Measurements from ENCODE around the gene AGK. TPM values are rescaled to one million over a fixed set of nuclear protein-coding genes. Genes with fewer than 3 reads are reported as not detected.
A peak's percentile ranks its signal among the peaks of the same experiment; 100 is the strongest.
"Not testable (repeated sequence)": the region's sequence is repeated elsewhere in the genome, so short reads cannot be mapped to it uniquely, and the experiment has no call there.

Gene AGK
- total RNA-seq, 1 experiment from 2014 or later: 43.2 TPM

DNA sequence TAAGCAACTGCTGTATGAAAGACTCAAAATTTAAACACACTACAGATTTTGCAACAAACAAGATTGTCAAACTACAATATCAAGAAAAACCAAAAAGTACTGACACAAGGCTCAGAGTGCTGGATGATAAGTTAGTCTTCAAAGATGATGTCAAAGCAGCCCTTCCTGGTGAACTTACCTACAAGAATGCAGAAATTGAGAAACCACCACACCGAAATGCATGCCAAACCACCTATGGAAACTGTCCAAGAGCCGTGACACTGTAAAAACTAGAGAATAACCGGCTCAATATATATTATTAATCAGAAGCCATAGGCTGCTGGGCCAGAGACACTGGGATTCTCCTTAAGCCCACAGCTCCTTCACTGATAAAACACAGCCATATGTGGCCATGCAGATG, 125.4 kb downstream of the AGK start:
- peak; percentile 37 for DNase-seq (ENCODE audit: low spot score)

DNA sequence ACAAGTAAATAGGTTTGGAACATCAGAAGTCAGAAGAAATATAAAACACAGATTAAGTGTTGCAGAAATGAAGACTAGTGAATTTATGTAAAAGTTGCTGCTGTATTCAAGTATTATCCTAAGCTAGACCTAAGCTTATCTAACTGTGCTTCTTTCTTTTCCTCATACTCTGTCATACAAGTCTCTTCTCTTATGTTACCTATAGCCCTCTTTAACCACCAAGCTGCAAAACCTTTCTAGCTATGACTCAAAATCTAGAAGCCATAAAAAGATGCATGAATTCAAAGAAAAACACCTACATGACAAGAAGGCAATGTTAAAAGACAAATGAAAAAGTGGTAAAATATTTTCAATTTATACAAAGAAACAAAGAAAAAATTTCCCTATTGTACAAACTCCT, 127.8 kb downstream of the AGK start:
- no peak for DNase-seq (ENCODE audit: low spot score)

DNA sequence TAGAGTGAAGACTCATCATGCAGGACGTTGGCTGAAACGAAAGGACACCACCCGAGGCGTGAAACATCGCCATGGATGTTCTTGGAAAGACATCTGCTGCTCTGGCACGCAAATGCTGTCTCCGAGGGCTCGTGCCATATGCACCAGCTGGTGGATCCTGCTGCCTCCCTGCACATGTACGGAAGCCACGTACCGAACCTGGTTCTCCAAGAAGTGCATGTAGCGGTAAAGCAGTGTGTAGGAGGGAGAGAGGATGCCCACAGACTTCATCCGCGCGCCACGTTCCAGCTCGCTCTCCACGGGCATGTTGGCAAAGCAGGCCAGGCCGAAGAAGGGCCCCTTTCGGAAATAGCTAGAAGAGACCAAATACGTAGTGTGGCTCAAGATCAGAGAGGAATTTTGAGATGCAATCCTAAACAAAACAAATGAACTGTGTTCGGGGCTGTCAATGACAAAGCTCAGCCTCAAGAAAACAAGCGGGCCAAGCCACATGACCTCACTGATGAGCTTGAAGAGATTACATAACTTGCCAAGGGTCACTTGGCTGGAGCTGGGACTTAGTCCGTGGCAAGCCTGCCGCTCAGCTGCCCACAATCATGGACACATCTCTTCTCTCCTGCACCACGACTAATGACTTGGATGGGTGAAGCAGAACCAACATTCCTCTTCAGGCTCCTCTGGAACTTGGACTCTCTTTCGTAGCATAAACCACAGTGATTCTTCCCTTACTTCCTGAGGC, 134.2 kb downstream of the AGK start:
- no peak for DNase-seq (ENCODE audit: low spot score)

DNA sequence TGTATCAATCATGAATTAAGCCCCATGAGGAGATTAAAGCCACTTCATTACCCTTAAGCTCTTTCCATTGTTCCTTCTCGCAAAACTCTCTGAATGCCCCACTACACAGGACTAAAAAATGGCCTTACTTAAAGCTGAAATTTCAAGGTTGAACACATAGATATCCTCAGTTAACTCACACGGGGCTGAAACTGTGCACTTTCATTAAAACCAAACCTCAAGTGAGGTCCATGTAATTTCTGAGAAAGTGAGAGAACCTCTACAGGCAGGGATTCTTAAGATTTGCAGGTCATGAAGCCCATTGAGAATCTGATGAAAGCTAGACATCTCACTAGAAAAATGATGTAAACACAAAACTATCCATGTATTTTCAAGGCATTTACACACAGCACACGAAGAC, 134.9 kb downstream of the AGK start:
- DNase-seq (ENCODE audit: low spot score): no peak

DNA sequence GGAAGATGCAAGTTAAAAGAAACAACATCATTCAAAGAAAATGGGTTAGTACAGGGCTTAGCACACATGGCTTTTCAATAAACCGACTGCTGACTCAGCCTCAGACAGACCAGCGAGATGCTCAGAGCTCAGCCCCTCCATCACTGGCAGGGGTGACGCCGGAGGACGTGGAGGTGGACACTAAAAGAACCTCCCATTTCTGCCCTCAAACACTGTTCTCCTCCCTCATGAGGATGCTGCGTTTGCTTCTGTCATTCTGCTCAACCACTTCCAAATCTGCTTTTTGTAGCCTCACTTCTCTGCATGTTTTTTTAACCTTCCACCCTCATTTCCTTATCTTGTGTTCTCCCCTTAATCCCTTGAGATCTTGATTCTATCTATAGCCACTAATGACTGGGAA, 135.5 kb downstream of the AGK start:
- no peak for DNase-seq (ENCODE audit: low spot score)

DNA sequence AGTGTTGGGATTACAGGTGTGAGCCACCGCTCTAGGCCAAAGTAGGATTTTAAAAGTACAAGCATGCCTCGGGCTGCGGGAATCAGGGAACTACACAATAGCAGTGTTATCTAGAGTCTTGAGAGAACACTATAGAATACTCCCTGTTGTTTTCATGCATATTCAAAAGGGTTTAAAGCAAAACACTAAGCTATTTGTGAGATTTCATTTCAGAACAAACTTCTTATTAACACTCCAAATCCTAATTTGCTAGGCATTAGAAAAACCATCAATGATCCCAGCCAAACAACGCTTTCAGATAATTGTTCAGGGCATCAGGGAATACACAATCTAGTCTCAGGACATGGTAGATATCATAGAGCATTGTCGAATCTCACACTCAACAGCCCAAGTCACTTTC, 136.8 kb downstream of the AGK start:
- no peak for DNase-seq (ENCODE audit: low spot score)

DNA sequence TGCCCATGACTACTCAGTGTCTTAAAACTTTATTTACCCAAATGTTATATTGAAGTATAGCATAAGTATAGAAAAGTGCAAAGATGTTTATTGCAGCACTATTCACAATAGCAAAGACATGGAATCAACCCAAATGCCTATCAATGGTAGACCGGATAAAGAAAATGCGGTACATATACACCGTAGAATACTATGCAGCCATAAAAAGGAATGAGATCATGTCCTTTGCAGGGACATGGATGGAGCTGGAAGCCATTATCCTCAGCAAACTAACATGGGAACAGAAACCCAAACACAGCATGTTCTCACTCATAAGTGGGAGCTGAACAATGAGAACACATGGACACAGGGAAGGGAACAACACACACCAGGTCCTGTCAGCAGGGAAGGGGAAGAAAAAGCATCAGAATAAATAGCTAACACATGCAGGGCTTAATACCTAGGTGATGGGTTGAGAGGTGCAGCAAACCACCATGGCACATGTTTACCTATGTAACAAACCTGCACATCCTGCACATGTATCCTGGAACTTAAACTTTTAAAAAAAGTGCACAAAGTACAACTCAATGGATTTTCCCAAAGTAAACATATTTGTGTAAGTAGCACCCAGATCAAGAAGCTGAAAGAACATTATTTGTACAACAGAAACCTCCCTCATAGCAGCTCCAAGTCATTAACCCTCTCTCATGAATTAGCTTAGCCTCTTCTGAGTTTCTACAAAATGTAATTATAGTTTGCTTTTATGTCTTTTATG, 138.0 kb downstream of the AGK start:
- DNase-seq (ENCODE audit: low spot score): not testable (repeated sequence)

DNA sequence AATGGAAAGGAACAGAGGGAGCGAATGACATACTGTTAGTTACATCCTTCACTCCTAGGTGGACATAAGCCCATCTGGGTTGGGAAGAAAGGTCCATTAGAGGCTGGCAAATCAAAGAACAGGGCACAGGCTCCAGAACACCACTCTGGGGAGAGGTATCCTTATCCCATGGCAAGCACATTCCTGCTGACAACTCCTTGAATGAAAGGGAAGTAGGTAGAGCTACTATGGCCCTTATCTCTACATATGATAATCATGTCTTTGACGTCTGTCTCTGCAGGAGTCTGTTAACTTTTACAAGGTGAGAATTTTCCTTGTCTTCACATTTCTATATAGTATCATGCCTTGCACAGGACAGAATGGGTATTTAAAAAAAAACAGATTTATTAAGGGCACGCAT, 140.3 kb downstream of the AGK start:
- DNase-seq (ENCODE audit: low spot score): no peak

DNA sequence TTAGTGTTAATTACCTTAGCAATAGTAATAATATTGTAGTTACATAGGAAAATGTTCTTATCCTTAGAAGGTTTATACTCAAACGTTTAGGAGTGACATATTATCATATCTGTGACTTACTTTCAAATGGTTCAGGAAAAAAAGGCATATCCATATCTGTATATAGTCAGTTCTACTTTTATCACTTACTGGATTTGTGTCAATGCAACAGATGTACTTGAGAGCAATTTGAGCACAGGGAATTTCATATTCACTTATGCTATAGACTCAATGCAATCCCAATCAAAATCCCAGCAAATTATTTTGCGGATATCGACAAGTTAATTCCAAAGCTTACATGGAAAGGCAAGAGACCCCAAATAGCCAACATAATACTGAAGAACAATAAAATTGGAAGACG, 140.8 kb downstream of the AGK start:
- DNase-seq (ENCODE audit: low spot score): no peak

DNA sequence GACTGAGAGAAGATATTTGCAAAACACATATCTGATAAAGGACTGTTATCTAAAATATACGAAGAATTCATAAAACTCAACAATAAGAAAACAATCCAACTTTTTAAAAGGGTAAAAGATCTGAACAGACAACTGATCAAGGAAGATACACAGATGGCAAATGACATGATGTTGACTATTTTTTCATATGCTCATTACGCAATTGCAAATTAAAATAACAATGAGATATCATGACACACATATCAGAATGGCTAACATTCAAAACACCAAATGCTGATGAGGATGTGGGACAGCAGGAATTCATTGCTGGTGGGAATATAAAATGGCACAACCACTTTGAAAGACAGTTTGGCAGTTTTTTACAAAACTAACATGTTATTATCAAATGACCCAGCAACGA, 141.9 kb downstream of the AGK start:
- no peak for DNase-seq (ENCODE audit: low spot score)

DNA sequence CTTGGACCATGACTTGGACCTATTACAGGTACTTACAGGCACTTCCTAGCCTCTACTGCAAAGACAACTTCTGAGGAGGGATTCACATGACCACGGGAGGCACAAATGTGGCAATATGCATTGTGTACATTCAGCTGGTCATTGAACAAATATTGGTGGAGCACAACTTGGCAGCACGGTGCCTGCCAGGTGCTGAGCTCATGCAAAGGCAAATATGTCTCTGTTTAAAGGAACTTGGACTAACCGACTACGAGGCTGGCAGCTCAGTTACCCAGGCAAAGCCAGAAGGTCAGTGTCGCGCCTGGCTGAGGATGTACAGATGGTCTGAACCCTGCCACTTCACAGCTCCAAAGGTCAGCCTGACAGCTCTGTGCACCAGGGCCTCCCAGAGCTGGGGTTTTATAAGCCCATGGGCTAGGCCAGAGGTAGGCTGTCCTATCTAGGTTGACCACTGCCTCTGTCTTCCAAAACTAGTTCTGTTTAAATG, 144.6 kb downstream of the AGK start:
- DNase-seq (ENCODE audit: low spot score): no peak

DNA sequence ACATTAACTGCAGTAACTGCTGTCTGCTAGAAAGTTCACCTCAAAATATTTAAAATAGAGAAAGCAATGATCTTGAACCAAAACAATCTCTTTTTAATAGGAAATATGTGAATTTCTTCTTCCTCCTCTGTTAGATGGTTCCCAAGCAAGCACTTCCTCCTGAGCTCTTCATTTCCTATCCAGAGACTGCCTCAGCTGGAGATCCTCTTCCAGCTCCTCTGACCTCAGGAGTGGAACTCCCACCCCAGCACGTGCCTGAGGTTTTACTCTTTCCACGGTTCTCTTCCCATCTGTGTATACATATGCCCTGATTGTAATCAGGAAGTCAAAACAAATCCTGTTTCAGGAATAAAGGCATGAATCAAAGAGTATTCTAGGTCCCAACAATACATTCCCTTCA, 145.1 kb downstream of the AGK start:
- DNase-seq (ENCODE audit: low spot score): no peak

DNA sequence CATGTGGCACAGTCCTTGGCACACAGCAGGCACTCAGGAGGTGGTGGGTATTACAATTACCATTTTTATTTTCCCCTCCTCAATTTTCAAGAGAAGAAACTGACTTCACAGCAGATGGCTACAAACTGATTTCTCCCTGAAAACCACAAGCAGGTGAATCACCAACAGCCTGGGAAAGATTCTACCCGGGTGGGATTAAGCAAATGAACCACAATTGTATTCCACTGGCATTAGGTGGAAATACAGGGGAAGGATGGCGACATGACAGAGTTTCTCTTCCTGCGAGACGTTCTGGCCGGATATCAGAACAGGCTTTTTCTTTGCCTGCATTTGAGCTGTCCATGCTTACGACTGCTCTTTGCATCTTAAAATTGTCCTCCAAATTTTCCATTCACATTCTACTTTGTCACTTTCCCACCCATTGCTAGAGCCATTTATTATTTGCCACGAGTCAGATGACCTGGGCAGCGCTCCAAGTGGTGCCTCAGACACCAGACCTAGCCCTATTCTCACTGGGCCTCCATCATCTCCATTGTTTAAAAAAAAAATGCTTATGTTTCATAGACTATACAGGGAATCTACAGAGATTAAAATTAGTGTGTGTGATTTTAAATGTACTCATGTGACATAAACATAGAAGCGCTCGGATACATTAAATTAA, 146.1 kb downstream of the AGK start:
- peak; percentile 53 for DNase-seq (ENCODE audit: low spot score)

DNA sequence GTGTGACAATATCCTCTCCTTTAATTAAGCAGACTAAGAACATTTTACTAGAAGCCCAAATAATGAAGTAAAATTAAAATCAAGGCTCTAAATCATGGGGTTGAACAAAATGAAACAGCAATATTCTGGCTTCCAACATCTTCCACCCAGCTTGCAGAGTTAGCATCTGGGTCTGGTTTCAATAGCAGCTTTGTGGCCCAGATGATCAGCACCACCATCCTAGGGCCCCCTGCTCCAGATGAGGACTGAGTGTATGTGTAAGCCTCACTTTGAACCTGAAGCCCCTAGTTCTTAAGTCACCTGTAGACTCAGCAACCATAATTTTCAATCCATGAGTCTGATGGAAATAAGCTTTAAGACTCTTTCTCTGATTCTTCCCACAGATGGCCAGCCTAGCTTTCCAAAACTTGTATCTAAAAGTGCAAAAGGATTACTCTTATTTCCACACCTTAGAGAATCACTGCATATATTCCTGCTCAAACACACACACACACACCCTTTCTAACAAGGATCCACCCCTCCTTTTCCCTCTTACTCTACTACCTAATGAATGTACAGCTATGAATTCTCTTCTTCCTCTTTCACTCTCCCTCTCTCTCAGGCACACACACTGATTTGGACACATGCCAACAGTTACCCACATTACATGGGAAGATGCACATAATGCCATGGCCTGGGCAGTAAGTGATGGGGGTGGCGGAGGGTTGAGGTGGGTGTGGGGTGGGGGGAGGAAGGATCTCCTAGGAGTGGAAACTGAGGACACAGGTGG, 147.2 kb downstream of the AGK start:
- DNase-seq (ENCODE audit: low spot score): no peak

DNA sequence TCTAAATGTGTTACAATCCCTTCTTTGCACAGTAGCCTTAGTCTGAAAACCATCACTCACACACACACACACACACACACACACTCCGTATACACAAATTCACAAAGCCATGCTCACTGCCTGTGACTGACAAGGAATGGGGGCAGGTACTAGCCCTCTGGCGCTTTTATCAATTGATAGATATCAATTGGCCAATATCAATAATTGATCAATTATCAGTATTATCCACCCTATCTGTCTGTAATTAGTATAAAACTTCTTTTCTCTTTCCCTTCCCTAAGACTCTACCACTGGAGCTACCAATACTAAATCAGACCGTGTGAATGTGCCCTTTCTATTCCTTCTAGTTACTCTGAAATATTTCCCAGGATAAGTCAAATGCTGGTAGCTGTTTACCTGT, 148.7 kb downstream of the AGK start:
- DNase-seq (ENCODE audit: low spot score): no peak

DNA sequence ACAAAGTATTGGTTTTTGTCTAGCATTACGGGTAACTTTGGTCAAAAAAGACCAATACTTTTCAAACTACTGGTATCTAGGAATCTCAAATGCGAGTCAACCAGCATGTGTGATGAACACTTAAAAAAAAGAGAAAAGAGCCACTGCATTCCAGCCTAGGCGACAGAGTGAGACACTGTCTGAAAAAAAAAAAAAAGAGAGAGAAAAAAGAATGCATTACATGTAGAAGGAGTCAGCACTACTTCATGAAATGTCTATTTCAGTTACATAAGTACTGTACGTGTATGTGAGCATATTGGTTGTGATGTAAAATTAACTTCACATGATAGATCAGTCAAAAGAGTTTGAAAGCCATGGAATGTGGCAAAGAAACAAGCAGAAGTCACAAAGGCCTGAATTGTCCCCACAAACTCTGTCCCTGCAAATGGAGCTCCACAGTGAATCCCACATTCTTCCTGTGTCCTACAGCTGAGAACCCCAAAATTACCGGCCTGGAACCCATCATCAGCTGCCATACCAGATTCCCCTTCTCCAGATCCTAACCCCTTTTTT, 149.2 kb downstream of the AGK start:
- DNase-seq (ENCODE audit: low spot score): no peak

DNA sequence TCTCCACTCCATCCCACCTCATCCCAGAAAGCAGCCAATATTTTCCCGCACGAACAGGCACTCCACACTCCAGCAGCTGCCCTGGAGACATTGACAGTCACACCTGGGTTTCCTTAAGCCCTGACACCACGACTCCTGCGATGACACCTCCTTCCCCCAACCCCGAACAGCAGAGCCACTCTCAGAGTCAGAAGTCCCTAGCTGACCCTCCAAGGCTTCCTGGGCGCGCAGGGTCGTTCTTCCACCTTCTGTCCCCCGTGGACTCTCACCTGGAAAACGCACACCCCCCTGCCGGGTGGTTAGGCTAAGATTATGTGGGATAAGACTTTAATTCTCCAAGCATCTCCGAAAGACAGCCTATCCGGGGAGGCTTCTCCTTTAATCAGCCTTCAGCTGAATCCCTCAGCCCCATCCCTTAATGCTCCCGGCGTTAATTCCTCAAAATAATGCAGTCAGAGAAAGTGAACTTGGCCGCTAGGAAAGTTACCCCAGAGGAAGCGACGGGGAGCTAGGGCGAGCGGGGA, 149.7 kb downstream of the AGK start:
- DNase-seq (ENCODE audit: low spot score): no peak

DNA sequence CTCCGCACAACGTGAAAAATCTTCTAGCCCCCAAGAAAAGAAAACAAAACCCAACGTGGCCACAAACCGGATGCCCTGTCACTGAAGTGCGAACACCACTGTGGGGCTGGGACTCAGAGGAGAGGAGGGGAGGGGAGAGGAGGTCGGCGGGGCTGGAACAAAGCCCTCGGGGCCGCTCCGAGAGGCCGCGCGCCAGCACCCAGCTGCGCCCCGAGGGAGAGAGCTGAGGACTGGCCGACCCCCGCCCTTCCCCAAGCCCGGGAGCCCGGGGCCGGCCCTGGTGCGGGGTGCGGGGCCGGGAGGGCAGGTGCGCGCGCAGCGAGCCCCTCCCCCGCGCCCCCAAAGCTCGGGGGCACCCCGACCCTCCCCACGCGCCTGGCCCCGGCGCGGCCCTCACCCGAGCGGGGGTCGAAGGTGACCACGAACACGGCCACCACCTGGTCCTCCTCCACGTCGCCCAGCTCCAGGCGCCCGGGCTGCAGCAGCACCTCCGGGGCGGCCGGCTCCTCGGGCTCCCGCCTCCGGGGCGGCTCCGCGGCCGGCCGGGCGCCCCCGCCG, 150.4 kb downstream of the AGK start:
- DNase-seq (ENCODE audit: low spot score): peak; percentile 24

DNA sequence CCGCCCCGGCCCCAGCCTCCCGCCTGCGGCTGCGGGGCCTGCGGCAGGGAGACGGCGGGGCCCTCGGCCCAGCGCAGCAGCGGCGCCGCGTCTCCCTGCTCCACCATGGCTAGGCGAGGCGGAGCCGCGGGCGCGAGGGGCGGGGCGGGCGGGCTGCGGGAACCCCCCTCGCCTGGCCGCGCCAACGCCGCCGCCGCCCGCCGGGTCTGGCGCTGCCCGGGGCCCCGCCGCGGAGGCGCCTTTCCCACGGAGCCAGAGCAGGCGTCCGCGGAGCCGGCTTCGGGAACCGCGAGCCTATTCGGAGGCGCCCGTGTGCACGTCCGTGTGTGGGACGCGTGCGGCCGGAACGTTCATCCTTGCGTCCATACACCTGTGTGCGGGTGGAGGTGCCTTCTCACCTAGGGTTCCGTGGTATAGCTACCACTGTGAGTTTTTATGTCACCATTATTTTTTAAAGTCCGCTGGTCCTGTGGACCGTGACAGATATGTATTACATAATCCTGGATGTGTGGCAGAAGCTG, 150.9 kb downstream of the AGK start, which contains the start of gene DENND11:
TSS of gene DENND11 (minus strand) at position 120 of the 521 bp plus-strand sequence. CDS start at position 107, 13 bp downstream.
- DNase-seq (ENCODE audit: low spot score): no peak

DNA sequence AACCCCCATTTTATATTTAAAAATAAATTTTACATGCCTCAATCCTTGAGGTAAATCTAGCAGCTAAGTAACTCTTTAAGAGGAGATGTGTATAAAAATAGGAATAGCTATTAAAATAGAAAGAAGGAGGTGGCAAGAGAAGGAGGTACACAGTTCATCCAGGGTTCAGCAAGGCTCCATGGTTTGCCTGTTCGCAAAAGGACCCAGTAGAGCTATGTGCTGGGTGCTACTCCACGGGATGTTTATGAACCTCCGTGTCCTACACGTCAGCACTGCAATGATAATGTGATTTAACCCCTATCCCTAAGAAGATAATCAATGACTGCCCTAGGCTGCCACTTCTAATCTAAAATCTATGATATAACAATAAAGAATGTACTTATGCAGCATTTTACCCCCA, 151.7 kb downstream of the AGK start:
- DNase-seq (ENCODE audit: low spot score): no peak

DNA sequence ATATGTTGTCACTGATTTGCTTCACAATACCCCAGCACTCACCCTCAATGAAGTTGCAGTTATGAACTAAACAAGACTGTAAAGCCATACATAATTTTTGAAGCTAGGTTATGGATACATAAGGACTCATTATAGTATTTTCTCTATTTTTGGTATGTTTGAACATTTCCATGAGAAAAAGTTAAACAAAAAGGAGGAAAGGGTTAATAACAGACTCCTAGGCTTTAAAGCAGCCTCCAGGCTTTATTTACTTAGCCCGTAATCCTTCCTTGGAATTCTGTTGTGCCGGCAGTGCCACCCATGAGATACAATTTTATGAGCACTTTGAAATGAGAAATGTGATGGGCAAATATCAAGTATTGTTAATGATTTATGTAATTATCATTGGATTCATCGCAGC, 152.9 kb downstream of the AGK start:
- DNase-seq (ENCODE audit: low spot score): no peak
